HG02870 (cell line): ENCODE measurements around the gene FHOD3.

Experiments
- ATAC-seq: cut with Tn5 transposase; IDR thresholded peaks from one replicate; pipeline ENCODE4 v1.9.1; 2021; ENCODE audit warnings: mild to moderate bottlenecking, moderate library complexity; ENCODE audit not compliant: unreplicated experiment

Gene FHOD3

GRCh38 chr18:36578871-36579710, 281.6 kb downstream of the FHOD3 start:
- ATAC-seq: no peak

- ATAC-seq: no peak
Observed at GRCh38 chr18:36580266-36580665, 282.8 kb downstream of the FHOD3 start.

GRCh38 chr18:36580874-36581750, 283.6 kb downstream of the FHOD3 start:
- ATAC-seq: no peak

GRCh38 chr18:36582988-36583745, 285.7 kb downstream of the FHOD3 start:
- peak; percentile 66 for ATAC-seq

- ATAC-seq: no peak
Observed at GRCh38 chr18:36589857-36590543, 292.5 kb downstream of the FHOD3 start.

- ATAC-seq: no peak
Observed at GRCh38 chr18:36590621-36591580, 293.4 kb downstream of the FHOD3 start.

GRCh38 chr18:36592282-36592681, 294.8 kb downstream of the FHOD3 start:
- ATAC-seq: no peak

- ATAC-seq: no peak
Observed at GRCh38 chr18:36593001-36593400, 295.5 kb downstream of the FHOD3 start.

GRCh38 chr18:36593641-36594040, 296.1 kb downstream of the FHOD3 start:
- ATAC-seq: no peak

- ATAC-seq: no peak
Observed at GRCh38 chr18:36594621-36595020, 297.1 kb downstream of the FHOD3 start.

- no peak for ATAC-seq
Observed at GRCh38 chr18:36595046-36595817, 297.7 kb downstream of the FHOD3 start.

- no peak for ATAC-seq
Observed at GRCh38 chr18:36595818-36596215, 298.3 kb downstream of the FHOD3 start.

- no peak for ATAC-seq
Observed at GRCh38 chr18:36597636-36598035, 300.1 kb downstream of the FHOD3 start.

- ATAC-seq: no peak
Observed at GRCh38 chr18:36600548-36600947, 303.0 kb downstream of the FHOD3 start.

- no peak for ATAC-seq
Observed at GRCh38 chr18:36601316-36601715, 303.8 kb downstream of the FHOD3 start.

GRCh38 chr18:36602071-36602470, 304.6 kb downstream of the FHOD3 start:
- no peak for ATAC-seq

GRCh38 chr18:36602620-36603019, 305.1 kb downstream of the FHOD3 start:
- ATAC-seq: no peak

- no peak for ATAC-seq
Observed at GRCh38 chr18:36608107-36608506, 310.6 kb downstream of the FHOD3 start.

- ATAC-seq: no peak
Observed at GRCh38 chr18:36610258-36610657, 312.7 kb downstream of the FHOD3 start.
